DMS53 treated with DMSO at 0.1 percent for 48 hours (cell line): ENCODE data around the gene NATD1.

Experiments
- DNase-seq: peaks from one replicate; lab custom pipeline; 2025; ENCODE audit not compliant: unreplicated experiment; lab: John Stamatoyannopoulos, UW

Gene NATD1

GRCh38 chr17:21275579-21276263 lies 22.5 kb upstream of the NATD1 start:
- DNase-seq: peak; percentile 52

- no peak for DNase-seq
These were observed 21.9 kb upstream of the NATD1 start for GRCh38 chr17:21275047-21275578.

DNA sequence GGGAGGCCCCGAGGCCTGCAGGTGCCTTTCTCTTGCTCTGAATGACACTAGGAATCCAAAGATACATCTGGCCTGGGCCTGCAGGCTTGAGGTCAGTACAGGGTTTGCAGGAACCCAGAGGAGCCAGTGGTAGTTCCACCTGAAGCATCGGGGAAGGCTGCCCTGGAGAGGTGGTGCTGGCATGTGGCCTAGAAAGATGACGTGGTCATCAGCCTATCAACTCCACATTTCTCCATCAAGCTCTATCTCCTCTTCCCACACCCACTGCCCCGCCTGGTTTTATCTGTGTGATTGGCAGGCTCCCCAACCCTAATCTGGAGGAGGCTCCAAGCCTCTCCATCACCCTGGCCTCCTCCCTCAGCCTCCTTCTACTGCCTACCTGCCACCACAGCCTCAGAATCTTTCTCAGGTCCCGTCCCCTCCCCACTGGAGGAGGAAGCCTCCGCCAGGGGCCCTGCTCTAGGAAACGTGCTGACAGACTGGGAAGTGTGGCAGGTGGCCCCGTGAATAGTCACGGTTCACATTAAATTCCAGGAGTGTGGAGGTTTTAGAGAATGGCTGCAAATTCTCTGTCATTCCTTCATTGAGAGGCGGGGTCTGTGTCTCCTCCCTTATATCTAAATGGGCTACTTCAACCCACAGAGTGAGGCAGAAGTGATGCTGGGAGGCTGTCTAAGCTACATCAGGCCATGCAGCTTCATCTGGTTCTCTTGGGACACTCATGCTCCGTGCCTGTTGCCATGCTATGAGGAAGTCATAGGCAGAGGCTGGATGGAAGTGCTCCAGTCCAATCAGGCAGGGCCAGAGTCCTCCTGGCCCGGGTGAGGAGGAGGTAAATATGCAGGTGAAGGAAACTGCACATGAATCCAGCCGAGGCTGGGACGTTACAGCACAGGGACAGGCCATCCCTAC lies 19.9 kb upstream of the NATD1 start:
- no peak for DNase-seq

GRCh38 chr17:21272250-21272649 lies 19.0 kb upstream of the NATD1 start:
- DNase-seq: no peak

GRCh38 chr17:21271454-21272183 lies 18.4 kb upstream of the NATD1 start:
- no peak for DNase-seq

- DNase-seq: no peak
These were observed 16.2 kb upstream of the NATD1 start for GRCh38 chr17:21269394-21269793.

DNA sequence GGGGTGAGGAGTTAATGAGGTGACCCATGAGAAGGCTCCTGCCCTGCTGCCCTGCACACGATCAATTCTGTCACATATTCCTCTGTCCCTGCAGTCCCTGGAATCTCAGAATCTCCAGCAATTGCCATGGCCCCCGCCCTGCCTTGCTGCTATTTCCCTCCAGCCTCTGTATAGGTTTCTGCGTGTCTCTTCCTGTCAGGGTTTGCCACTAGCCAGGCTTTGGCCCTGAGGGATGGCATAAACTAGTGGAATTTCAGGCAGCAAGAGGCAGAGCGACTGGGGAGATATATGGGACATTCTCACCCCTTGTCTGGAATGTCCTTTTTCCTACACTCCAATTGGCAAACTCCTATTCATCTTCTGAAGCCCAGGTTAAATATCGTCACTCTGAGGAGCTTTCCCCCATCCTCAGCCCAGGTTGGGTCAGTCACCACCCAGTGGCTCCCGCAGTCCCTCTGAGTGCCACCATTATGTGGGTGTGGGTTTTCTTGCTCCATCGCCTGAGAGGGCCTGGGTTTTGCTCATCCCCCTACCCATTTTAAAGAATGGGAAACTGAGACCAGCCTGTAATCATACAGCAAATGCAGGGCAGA lies 15.5 kb upstream of the NATD1 start:
- DNase-seq: no peak

DNA sequence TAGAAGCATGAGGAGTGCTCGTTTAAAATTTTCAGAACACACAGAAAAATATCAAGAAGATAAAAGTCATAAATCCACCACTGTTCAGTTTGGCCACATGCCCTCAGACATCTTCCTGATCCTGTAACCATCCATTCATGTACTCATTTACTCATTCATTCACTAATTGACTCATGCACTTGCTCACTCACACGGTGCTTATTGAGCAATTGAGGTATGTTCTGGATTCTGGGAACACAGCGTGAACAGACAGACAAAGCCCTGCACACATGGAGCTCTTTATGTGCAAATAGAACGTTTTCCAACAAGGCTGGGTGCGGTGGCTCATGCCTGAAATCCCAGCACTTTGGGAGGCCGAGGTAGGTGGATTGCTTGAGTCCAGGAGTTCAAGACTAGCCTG lies 10.2 kb upstream of the NATD1 start:
- no peak for DNase-seq

DNA sequence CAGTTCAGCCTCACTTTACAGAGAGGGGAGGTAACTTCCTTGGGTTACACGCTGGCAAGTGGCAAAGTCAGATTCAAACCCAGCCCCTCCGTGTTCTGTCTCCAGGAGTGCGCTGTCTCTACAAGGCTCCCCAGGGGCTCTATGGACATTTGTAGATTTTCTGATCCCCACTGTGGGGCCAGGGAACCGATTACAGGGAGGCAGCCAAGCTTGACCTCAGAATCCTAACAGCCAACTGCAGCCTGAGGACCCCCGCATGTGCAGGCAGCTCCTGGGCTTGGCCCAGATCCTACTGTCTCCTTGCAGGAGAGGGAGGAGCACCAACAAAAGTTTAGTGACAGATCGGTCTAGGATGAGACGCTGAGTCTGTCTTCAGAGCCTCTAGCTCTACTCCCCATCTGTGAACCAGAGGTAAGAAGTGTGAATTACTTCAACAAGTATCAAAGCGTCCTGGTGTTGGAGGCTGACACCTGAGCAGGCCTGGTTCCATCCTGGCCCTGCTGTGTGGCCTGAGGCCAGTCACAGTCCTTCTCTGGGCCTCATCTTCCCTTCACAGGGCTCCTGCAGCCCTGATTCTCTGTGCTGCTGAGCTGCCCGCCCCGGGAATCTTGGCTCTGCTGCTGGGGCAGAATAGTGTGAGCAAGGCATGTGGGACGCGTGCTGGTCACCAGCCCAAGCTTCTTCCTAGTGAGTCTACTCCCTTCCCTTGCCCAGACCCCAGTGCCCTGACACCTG lies 9.2 kb upstream of the NATD1 start:
- no peak for DNase-seq

DNA sequence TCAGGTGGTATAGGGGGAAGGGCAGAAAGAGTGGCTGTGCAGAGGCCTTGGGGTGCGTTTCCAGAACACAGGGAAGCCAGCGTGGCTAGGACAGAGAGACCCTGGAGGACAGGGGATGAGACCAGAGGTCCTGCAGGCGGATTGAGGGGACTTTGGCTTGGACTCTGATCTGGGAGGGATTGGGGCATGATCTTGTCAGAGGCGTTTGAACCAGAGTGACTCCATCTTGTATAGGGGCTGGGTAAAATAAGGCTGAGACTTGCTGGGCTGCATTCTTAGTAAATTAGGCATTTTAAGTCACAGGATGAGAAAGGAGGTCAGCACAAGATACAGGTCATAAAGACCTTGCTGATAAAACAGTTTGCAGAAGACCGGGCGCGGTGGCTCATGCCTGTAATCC lies 5.4 kb upstream of the NATD1 start:
- DNase-seq: no peak

- no peak for DNase-seq
These were observed 634 bp upstream of the NATD1 start for GRCh38 chr17:21253646-21254441.

- DNase-seq: no peak
These were observed 868 bp downstream of the NATD1 start for GRCh38 chr17:21252289-21252795.

GRCh38 chr17:21251337-21252010 lies 1.7 kb downstream of the NATD1 start:
- DNase-seq: no peak

GRCh38 chr17:21250854-21251253 lies 2.4 kb downstream of the NATD1 start:
- no peak for DNase-seq

DNA sequence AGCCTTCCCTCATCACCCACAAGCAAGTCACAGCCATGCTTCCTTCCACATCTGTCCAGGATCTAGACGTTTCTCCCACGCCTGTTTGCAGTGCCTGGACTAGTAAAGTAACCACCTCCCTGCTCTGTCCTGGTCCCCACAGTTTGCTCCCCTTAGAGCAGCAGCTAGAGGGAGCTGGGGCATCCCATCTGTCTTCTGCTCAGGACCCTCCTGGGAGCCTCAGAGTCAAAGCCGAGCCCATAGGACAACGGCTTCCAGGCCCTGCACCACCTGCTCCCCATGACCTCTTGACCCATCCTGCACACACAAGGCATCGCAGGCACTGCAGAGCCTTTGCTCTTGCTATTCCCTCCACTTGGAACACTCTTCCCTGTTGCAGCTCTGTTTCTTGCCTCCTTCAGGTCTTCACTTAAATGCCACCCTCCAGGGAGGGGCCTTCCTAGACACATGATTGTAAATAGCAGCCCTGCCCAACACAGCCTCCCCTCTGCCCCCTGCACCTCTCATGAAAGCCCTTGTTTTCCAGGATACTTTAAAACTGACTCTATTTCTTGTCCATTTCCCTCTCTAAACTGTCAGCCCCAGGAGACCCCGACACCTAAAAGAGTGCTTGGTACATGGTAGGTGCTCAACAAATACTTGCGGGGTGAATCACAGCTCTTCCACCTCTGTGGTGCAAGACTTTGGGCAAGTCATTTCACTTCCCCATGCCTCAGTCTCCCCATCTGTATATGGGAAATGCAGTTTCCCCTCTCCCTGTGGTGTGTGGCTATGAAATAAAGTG lies 3.1 kb downstream of the NATD1 start:
- DNase-seq: no peak

DNA sequence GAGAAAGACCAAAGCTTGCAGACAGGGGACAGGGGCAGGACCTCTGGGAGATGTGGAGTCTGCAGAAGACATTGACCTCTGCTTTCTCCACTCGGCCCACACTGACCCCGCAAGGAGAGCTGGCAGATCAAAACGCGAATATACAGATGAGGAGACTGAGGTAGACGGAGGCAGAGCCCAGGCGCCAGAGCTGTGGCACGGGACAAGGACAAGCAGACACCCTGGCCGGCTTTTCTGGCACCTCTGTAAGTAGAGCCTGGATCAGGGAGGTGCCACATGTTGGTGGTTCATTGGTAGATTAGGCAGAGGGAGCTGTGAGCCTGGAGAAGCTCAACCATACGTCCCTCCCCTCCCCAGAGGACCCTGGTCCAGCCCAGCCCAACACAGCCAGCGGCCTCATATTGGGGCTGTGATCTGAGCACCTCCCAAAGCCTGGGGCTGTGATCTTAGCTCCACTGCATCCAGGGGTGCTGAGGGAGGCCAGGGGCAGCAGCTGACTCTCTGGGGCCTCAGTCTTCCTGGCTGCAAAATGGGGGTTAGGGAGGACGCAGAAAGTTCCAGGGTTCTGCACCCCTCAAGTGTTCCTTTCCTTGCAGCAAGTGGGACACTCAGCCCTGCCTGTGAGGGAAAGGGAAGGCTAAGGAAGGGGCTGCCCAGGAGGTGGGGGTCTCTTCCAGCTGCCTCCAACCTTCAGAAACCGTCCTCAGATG lies 4.0 kb downstream of the NATD1 start:
- no peak for DNase-seq

DNA sequence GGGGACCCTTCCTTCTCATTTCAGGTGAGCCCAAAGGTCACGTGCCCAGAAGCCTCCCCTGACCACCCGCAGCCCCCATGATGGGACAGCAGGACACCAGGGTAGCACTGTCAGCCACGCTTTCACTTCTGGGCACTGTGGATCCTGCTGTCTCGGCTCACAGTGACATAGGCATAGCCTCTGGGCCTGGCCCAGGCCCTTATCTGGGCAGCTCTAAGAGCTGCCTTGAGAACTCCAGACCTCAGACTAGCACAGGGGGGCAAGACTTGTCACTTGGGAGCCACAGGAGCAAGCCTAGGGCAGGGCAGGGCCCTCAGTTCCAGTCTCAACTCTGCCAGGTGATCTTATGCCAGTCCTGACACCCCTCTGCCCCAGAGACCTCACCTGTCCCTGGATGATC lies 4.7 kb downstream of the NATD1 start:
- no peak for DNase-seq
